Transverse colon (tissue), 4 donors: ENCODE measurements around the gene ZG16.

Experiments used
- CTCF ChIP-seq, 5 experiments: fragments of 200-600 bp in 3 of 5; fragments of 450-650 bp in 2 of 5; sonication (generic) in 3 of 5; IDR thresholded peaks; 1 replicate in 2 of 5; 2 replicates in 3 of 5; pipeline ENCODE4 v1.5.1; 2016 to 2017; ENCODE audit warnings: antibody characterized with exemption in 5 of 5, inconsistent platforms in 3 of 5, mild to moderate bottlenecking in 2 of 5, moderate library complexity in 1 of 5
- EP300 ChIP-seq: sonication (generic); formaldehyde crosslinking; IDR thresholded peaks from one replicate; pipeline ENCODE4 v1.6.1; 2017; ENCODE audit warnings: antibody characterized with exemption, low read depth
- POLR2A ChIP-seq: fragments of 450-650 bp; IDR thresholded peaks from one replicate; pipeline ENCODE4 v1.6.1; 2016; ENCODE audit warnings: antibody characterized with exemption, mild to moderate bottlenecking, moderate library complexity
- POLR2AphosphoS5 ChIP-seq, 3 donors: sonication (generic); formaldehyde crosslinking; IDR thresholded peaks; one replicate each; pipeline ENCODE4 v1.6.1; 2016; ENCODE audit warnings: antibody characterized with exemption in 3 of 3

- TF ChIP-seq CTCF (IDR thresholded peaks at IDR 0.05) (no peak), POLR2AphosphoS5 (IDR thresholded peaks at IDR 0.05) (no peak), POLR2A (no peak), EP300 (no peak)
These were observed 37.1 kb downstream of the ZG16 start for GRCh38 chr16:29815032-29815721.
